Measurements from ENCODE around the gene SMS. TPM values are rescaled to one million over a fixed set of nuclear protein-coding genes. Genes with fewer than 3 reads are reported as not detected.
"Not testable (repeated sequence)": the region's sequence is repeated elsewhere in the genome, so short reads cannot be mapped to it uniquely, and the experiment has no call there.

The SMS gene
- total RNA-seq, 1 donor from 2014 or later = 65.3 TPM

DNA sequence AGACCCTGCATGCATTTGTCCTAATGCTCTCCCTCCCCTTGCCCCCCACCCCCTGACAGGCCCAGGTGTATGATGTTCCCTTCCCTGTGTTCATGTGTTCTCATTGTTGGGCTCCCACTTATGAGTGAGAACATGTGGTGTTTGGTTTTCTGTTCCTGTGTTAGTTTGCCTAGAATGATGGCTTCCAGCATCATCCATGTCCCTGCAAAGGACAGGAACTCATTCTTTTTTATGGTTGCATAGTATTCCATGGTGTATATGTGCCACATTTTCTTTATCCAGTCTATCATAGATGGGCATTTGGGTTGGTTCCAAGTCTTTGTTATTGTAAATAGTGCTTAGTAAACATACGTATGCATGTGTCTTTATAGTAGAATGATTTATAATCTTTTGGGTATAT, 10.0 kb downstream of the SMS start:
- DNase-seq (ENCODE audit: low read depth) = not testable (repeated sequence)

DNA sequence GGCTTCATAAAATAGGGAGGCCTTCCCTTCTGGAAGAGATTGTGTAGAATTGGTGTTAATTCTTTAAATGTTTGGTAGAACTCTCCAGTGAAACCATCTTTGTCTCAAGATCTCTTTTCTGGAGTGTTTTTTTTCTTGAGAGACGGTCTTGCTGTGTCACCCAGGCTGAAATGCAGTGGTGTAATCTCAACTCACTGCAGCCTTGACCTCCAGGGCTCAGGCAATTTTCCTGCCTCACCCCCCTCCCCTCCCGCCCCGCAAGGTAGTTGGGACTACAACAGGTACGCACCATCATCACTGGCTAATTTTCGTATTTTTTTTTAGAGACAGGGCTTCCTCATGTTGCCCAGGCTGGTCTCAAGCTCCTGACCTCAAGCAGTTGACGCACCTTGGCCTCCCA, 12.1 kb downstream of the SMS start:
- no peak for DNase-seq (ENCODE audit: low read depth)

- not testable (repeated sequence) for DNase-seq (ENCODE audit: low read depth)
These were observed 12.8 kb downstream of the SMS start for GRCh38 chrX:21953195-21953830.

GRCh38 chrX:21955403-21956189, 15.1 kb downstream of the SMS start:
- DNase-seq (ENCODE audit: low read depth) = no peak

DNA sequence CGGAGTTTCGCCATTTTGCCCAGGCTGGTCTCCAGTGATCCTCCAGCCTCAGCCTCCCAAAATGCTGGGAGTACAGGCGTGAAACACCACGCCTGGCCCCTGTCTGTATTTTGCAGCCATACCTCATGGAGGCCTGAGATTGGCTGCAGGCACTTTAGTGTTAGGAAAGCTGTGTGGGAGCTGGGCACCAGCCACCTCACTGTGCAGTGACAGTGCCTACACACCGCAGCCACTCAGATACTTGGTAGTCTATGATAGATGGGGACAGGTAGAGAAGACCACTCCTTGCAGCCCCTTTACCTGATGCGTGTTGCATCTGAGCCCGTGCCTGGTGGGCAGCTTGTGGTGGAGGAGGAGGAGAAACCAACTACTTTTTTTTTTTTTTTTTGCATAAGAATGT, 16.3 kb downstream of the SMS start:
- DNase-seq (ENCODE audit: low read depth) = no peak

GRCh38 chrX:21958187-21958586, 17.7 kb downstream of the SMS start:
- DNase-seq (ENCODE audit: low read depth) = no peak

GRCh38 chrX:21958916-21959315, 18.4 kb downstream of the SMS start:
- DNase-seq (ENCODE audit: low read depth) = peak; percentile 62

DNA sequence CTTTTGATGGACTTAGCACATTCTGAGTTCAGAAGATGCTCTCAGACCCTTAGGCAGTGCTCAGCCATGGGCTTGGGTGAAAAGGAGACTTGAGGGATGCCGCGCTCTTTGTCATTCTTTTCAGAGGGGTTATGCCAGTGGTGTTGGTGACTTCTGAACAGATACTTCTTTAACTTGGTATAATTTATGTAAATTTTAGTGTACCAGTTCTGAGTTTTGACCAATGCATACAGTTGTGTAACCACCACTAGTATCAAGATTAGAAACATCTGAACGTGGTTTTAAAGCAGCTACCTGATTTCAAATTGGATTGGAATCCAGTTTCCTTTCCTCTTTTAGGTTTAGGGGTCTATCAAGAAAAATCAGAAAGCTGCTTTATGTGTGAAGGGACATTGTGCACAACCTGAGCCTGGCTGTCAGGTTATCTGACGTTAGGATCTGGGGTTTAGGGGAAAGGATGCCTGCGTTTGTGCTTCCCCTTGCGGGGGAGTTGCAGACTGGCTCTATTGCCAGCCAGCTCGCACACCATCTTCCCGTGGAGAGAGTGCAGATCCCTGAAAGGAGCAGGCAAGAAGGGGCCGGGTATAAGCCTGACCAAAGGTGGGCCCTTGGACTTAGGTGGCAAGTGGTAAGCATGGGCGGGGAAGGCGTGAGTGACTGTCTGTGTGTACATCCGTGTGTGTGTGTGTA, 19.0 kb downstream of the SMS start:
- DNase-seq (ENCODE audit: low read depth) = no peak

DNA sequence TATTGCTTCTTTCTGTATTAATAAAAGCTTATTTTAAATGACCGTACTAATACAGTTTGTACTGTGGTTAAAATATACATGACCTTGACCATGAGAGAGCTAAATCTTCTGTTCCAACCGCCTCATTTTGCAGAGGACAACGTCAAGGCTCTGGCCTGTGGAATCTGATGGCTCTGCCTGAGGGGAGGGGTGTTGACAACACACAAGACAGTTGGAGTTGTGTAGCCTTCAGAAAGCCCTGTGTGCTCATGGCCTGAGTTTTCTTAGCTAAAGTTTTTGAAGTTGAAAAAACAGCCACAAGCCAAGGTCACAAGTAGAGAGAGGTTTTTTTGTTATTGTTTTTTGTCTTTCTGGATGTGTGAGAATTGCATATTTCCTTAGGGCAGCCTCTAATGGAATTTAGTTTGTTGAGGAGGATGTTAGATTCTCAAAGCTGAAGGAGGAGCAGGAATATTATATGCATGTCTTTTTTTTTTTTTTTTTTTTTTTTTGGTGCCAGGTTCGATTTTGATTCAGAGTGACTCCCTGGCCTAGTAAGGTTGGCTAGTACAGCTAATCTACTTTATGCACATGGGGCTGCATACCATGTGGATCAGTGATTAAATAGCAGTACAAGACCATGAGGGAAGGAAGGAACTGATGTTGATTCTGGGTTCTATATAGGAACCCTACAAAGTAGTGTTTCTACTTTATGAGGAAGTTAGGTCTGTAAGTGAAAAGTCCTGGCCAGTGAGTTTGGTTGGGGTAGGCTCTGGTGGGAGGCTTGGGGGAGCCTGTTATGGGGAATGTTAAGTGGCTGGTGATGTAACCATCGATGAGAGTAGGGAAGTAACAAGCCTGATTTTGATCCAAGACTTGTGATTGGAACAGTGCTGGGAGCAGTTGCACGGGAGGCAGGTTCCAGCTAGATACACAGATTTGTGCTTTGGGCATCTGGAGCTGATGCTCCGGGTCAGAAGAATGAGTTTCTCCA, 20.3 kb downstream of the SMS start:
- DNase-seq (ENCODE audit: low read depth) = no peak

GRCh38 chrX:21962361-21962760, 21.9 kb downstream of the SMS start:
- DNase-seq (ENCODE audit: low read depth) = no peak

DNA sequence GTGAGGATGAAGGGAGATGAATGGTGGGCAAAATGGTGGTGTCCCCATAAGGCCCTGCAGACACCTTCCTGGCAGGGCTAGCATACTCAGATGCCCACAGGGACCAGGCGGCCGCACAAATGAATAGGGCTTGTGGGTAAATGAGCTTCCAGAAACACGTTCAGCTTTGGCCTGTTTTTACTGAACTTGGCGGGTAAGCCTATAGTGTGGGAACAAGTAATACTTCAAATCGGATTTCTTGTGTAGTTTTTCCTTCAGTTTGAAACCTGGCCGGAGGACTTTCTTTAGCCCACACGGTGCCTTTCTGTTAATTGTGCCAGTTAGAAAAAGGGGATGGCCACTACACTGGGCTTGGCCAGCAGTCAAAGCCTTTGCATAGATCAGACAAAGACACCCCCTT, 22.8 kb downstream of the SMS start:
- no peak for DNase-seq (ENCODE audit: low read depth)

GRCh38 chrX:21963731-21964405, 23.4 kb downstream of the SMS start:
- DNase-seq (ENCODE audit: low read depth) = peak; percentile 19

GRCh38 chrX:21966866-21967265, 26.4 kb downstream of the SMS start:
- DNase-seq (ENCODE audit: low read depth) = no peak

DNA sequence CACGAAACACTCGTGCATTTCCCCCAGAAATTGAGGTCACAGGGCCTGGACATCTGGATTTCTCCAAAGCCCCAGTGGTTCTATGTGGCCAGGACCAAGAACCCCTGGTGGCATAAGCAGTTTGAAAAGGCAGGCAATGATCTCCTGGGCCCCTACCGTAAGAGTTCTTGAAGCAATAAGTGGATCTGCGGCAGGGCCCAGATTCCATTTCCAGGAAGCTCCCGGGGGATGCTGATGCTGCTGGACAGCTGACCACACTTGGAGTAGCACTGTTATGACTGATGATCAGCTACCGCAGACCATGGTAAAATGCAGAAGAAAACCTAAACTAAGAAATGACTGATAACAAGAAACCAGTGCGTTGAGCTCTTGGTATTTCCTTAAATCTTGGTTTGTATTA, 27.8 kb downstream of the SMS start:
- DNase-seq (ENCODE audit: low read depth) = no peak

GRCh38 chrX:21970326-21970725, 29.8 kb downstream of the SMS start:
- no peak for DNase-seq (ENCODE audit: low read depth)

DNA sequence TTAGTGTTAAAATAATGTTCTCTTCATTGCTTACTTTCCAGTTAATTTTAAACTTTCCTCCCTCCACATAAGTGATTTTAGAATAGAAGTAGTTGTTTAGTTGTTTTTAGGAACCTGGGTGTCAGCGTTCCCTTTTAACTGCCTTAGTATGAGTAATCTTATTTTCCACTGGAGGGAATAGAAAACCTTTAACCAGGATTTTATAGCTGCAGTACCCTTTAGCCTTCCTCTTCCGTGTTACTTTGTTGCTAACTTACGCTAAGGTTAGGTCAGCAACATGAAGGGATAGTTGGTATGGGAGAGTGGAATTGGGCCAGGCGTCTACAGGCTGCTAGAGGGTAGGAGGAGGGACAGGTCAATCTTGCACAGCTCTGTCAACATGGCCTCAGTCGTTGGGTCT, 31.5 kb downstream of the SMS start:
- DNase-seq (ENCODE audit: low read depth) = no peak

DNA sequence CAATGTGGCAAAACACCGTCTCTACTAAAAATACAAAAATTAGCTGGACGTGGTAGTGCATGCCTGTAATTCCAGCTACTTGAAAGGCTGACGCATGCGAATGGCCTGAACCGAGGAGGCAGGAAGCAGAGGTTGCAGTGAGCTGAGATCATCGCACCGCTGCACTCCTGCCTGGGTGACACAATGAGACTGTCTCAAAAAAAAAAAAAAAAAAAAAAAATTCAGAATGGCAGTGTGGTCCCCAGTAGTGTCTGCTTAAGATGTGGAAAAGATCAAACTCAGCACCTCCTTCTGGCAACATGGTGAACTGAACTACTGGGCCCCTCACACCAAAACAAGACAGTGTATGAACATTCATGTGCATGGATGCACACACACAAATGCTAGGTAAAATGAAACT, 32.2 kb downstream of the SMS start:
- peak; percentile 56 for DNase-seq (ENCODE audit: low read depth)

GRCh38 chrX:21973321-21974010, 33.0 kb downstream of the SMS start:
- no peak for DNase-seq (ENCODE audit: low read depth)

DNA sequence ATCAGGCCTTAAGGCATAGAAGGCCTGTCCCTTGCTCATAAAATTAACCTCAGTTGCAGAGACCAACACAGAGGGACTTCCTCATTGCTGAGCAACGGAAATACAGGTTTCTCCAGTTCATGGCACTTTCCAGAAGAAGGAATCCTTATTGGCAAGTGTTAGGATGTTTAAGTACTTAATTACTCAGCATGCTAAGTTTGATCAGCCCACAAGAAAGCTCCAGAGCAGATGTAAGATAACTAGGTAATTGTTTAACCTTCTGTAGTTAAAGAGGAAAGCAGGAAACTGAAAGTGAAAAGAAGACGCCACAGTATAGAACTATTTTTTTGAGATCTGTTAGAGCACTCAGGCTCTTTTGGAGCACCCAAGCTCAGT, 33.5 kb downstream of the SMS start:
- no peak for DNase-seq (ENCODE audit: low read depth)

- DNase-seq (ENCODE audit: low read depth) = no peak
These were observed 34.7 kb downstream of the SMS start for GRCh38 chrX:21975242-21975641.
